Stomach (tissue), 4 donors: ENCODE data around the gene MESP2.

Experiments
- CTCF ChIP-seq, 7 experiments: fragments of 450-650 bp in 4 of 7; fragments of 200-600 bp in 3 of 7; sonication (generic) in 3 of 7; IDR thresholded peaks; one replicate each; pipeline ENCODE4 v1.5.1; 2016 to 2019; ENCODE audit warnings: antibody characterized with exemption in 7 of 7, control low read depth in 2 of 7, mild to moderate bottlenecking in 1 of 7
- EP300 ChIP-seq: sonication (generic); formaldehyde crosslinking; IDR thresholded peaks from one replicate; pipeline ENCODE4 v1.6.1; 2017; ENCODE audit warnings: antibody characterized with exemption
- POLR2A ChIP-seq, 4 donors: fragments of 450-650 bp; IDR thresholded peaks; one replicate each; pipeline ENCODE4 v1.6.1; 2016; ENCODE audit warnings: antibody characterized with exemption in 4 of 4, control low read depth in 2 of 4, mild to moderate bottlenecking in 1 of 4, moderate library complexity in 1 of 4
- POLR2AphosphoS5 ChIP-seq, 3 donors: sonication (generic); formaldehyde crosslinking; IDR thresholded peaks; one replicate each; pipeline ENCODE4 v1.6.1; 2016; ENCODE audit warnings: antibody characterized with exemption in 3 of 3

- no peak for TF ChIP-seq CTCF (IDR thresholded peaks at IDR 0.05)
- TF ChIP-seq POLR2A (IDR thresholded peaks at IDR 0.05): no peak
- TF ChIP-seq EP300: no peak
- TF ChIP-seq POLR2AphosphoS5 (IDR thresholded peaks at IDR 0.05): no peak
Observed at GRCh38 chr15:89754361-89755154, 21.6 kb upstream of the MESP2 start.
